HEK293 (cell line): ENCODE results near the gene PRLR.

ENCODE experiments used
- CTCF ChIA-PET: fragments of 350-600 bp; formaldehyde crosslinking; extraction: SDS; loops from one replicate; lab custom pipeline; 2021; ENCODE audit warnings: antibody characterized with exemption; lab: Yijun Ruan, JAX
- POLR2A ChIA-PET: fragments of 300-600 bp; formaldehyde crosslinking; extraction: SDS; loops from one replicate; lab custom pipeline; 2020; ENCODE audit warnings: antibody characterized with exemption, inconsistent platforms; lab: Yijun Ruan, JAX
- H3K27ac ChIP-seq: fragments of 200-500 bp; sonication (Bioruptor generic); 2 replicates; pipeline ENCODE4 v1.5.1; 2014; ENCODE audit warnings: low read depth, low read length, control low read depth, inconsistent platforms; ENCODE audit errors: extremely low read depth
- H3K36me3 ChIP-seq, 2 experiments: fragments of 200-500 bp in 1 of 2; sonication (Bioruptor generic) in 1 of 2; 1 replicate in 1 of 2; 2 replicates in 1 of 2; pipeline ENCODE4 v1.5.1; 2014 to 2017; ENCODE audit warnings: inconsistent platforms in 2 of 2, low read length in 2 of 2; ENCODE audit not compliant: control insufficient read depth in 2 of 2, insufficient read depth in 1 of 2
- H3K4me1 ChIP-seq: fragments of 200-500 bp; sonication (Bioruptor generic); 2 replicates; pipeline ENCODE4 v1.5.1; 2014; ENCODE audit warnings: mild to moderate bottlenecking, low read length, inconsistent platforms; ENCODE audit not compliant: control insufficient read depth, insufficient read depth
- H3K4me3 ChIP-seq: 2 replicates; pipeline ENCODE4 v1.5.1; 2011; ENCODE audit warnings: low read depth, mild to moderate bottlenecking, control low read depth, low read length, moderate library complexity
- H3K9me3 ChIP-seq: fragments of 200-500 bp; sonication (Bioruptor generic); 2 replicates; pipeline ENCODE4 v1.5.1; 2014; ENCODE audit warnings: low read depth, low read length, inconsistent platforms; ENCODE audit not compliant: control insufficient read depth, insufficient read depth
- ATF2 ChIP-seq: fragments of 450-650 bp; formaldehyde crosslinking; IDR thresholded peaks from 2 replicates; pipeline ENCODE4 v1.5.1; 2016; ENCODE audit warnings: missing biosample characterization, missing genetic modification characterization, low read depth
- BCL11A ChIP-seq: fragments of 450-650 bp; formaldehyde crosslinking; IDR thresholded peaks from 2 replicates; pipeline ENCODE4 v1.5.1; 2016; ENCODE audit warnings: low read depth, missing biosample characterization, missing genetic modification characterization
- EGR2 ChIP-seq: fragments of 450-650 bp; formaldehyde crosslinking; IDR thresholded peaks from 2 replicates; pipeline ENCODE4 v1.5.1; 2016; ENCODE audit warnings: low read depth, missing biosample characterization, missing genetic modification characterization
- GFI1B ChIP-seq: fragments of 450-650 bp; formaldehyde crosslinking; IDR thresholded peaks from 2 replicates; pipeline ENCODE4 v1.5.1; 2016; ENCODE audit warnings: missing biosample characterization, missing genetic modification characterization
- GLI4 ChIP-seq: fragments of 450-650 bp; formaldehyde crosslinking; IDR thresholded peaks from 2 replicates; pipeline ENCODE4 v1.5.1; 2016; ENCODE audit warnings: missing biosample characterization, missing genetic modification characterization
- GLIS1 ChIP-seq: fragments of 450-650 bp; formaldehyde crosslinking; IDR thresholded peaks from 2 replicates; pipeline ENCODE4 v1.5.1; 2016; ENCODE audit warnings: missing biosample characterization, missing genetic modification characterization
- INSM2 ChIP-seq: fragments of 450-650 bp; formaldehyde crosslinking; IDR thresholded peaks from 2 replicates; pipeline ENCODE4 v1.5.1; 2016; ENCODE audit warnings: missing biosample characterization, missing genetic modification characterization
- PATZ1 ChIP-seq: fragments of 450-650 bp; formaldehyde crosslinking; IDR thresholded peaks from 2 replicates; pipeline ENCODE4 v1.5.1; 2016; ENCODE audit warnings: missing biosample characterization, missing genetic modification characterization
- SALL2 ChIP-seq: fragments of 450-650 bp; formaldehyde crosslinking; IDR thresholded peaks from 2 replicates; pipeline ENCODE4 v1.5.0; 2017; ENCODE audit warnings: missing biosample characterization, mild to moderate bottlenecking, missing genetic modification characterization, borderline replicate concordance
- SP2 ChIP-seq: fragments of 450-650 bp; formaldehyde crosslinking; IDR thresholded peaks from 2 replicates; pipeline ENCODE4 v1.5.1; 2016; ENCODE audit warnings: missing biosample characterization, missing genetic modification characterization
- YY1 ChIP-seq: fragments of 450-650 bp; formaldehyde crosslinking; IDR thresholded peaks from 2 replicates; pipeline ENCODE4 v1.5.1; 2018; ENCODE audit warnings: missing biosample characterization, missing genetic modification characterization
- ZBTB26 ChIP-seq: fragments of 450-650 bp; formaldehyde crosslinking; optimal IDR thresholded peaks from 2 replicates; pipeline ENCODE3; 2016; ENCODE audit warnings: missing biosample characterization, mild to moderate bottlenecking, missing genetic modification characterization
- ZBTB48 ChIP-seq: fragments of 450-650 bp; formaldehyde crosslinking; IDR thresholded peaks from 2 replicates; pipeline ENCODE4 v1.5.1; 2016; ENCODE audit warnings: missing biosample characterization, missing genetic modification characterization
- ZFHX2 ChIP-seq: fragments of 450-650 bp; formaldehyde crosslinking; conservative IDR thresholded peaks from 2 replicates; pipeline ENCODE4 v1.5.1; 2016; ENCODE audit warnings: missing biosample characterization, missing genetic modification characterization
- ZNF274 ChIP-seq, 2 experiments: fragments of 200-500 bp in 1 of 2; fragments of 450-650 bp in 1 of 2; sonication (Bioruptor generic) in 1 of 2; formaldehyde crosslinking in 1 of 2; IDR thresholded peaks; 2 replicates each; pipeline versions ENCODE4 v1.5.1 to v1.6.1; 2014 to 2016; ENCODE audit warnings: borderline replicate concordance in 1 of 2, inconsistent platforms in 1 of 2, low read length in 1 of 2, missing biosample characterization in 1 of 2, missing genetic modification characterization in 1 of 2
- ZNF394 ChIP-seq: fragments of 450-650 bp; formaldehyde crosslinking; IDR thresholded peaks from 2 replicates; pipeline ENCODE4 v1.5.1; 2016; ENCODE audit warnings: missing biosample characterization, missing genetic modification characterization, mild to moderate bottlenecking, moderate library complexity, borderline replicate concordance
- ZNF423 ChIP-seq: fragments of 450-650 bp; formaldehyde crosslinking; IDR thresholded peaks from 2 replicates; pipeline ENCODE4 v1.5.1; 2016; ENCODE audit warnings: missing biosample characterization, missing genetic modification characterization
- ZNF558 ChIP-seq: fragments of 450-650 bp; formaldehyde crosslinking; IDR thresholded peaks from 2 replicates; pipeline ENCODE4 v1.5.1; 2016; ENCODE audit warnings: missing biosample characterization, missing genetic modification characterization
- ZNF621 ChIP-seq: fragments of 450-650 bp; formaldehyde crosslinking; IDR thresholded peaks from 2 replicates; pipeline ENCODE4 v1.5.1; 2017; ENCODE audit warnings: missing biosample characterization, missing genetic modification characterization
- ZNF624 ChIP-seq: fragments of 450-650 bp; formaldehyde crosslinking; IDR thresholded peaks from 2 replicates; pipeline ENCODE4 v1.5.1; 2017; ENCODE audit warnings: missing biosample characterization, missing genetic modification characterization
- ZNF639 ChIP-seq: fragments of 450-650 bp; formaldehyde crosslinking; IDR thresholded peaks from 2 replicates; pipeline ENCODE4 v1.5.1; 2016; ENCODE audit warnings: missing biosample characterization, missing genetic modification characterization
- ZNF670 ChIP-seq: fragments of 450-650 bp; formaldehyde crosslinking; IDR thresholded peaks from 2 replicates; pipeline ENCODE4 v1.5.1; 2016; ENCODE audit warnings: missing biosample characterization, missing genetic modification characterization, low read depth
- ZNF707 ChIP-seq: fragments of 450-650 bp; formaldehyde crosslinking; IDR thresholded peaks from 2 replicates; pipeline ENCODE4 v1.5.1; 2016; ENCODE audit warnings: missing biosample characterization, missing genetic modification characterization
- ZNF785 ChIP-seq: fragments of 450-650 bp; formaldehyde crosslinking; IDR thresholded peaks from 2 replicates; pipeline ENCODE4 v1.5.1; 2016; ENCODE audit warnings: missing biosample characterization, missing genetic modification characterization
- ZXDB ChIP-seq: fragments of 450-650 bp; formaldehyde crosslinking; IDR thresholded peaks from 2 replicates; pipeline ENCODE4 v1.5.1; 2016; ENCODE audit warnings: missing biosample characterization, missing genetic modification characterization

The PRLR gene

GRCh38 chr5:35161652-35162273 is 68.5 kb downstream of the PRLR start:
- TF ChIP-seq ZNF423 (tag by site-specific recombination) (no peak), ZNF707 (tag by site-specific recombination) (no peak), BCL11A (no peak), ZNF624 (tag by site-specific recombination) (no peak), INSM2 (tag by site-specific recombination) (no peak), ZFHX2 (tag by site-specific recombination) (no peak), ZBTB26 (tag by site-specific recombination) (no peak), ZXDB (tag by site-specific recombination) (no peak), ATF2 (no peak), PATZ1 (tag by site-specific recombination) (no peak), SALL2 (tag by site-specific recombination) (no peak), ZNF670 (tag by site-specific recombination) (no peak), ZNF621 (tag by site-specific recombination) (no peak), ZBTB48 (tag by site-specific recombination) (no peak)
- TF ChIP-seq, all 188 proteins: peak for 0
- H3K9me3 ChIP-seq, result no peaks in the 10 kb centered on the region
- no peaks in the 10 kb centered on the region for H3K4me1 ChIP-seq
- H3K36me3 ChIP-seq, result no peaks in the 10 kb centered on the region
- POLR2A ChIA-PET, result no interaction called here
- H3K27ac ChIP-seq, result no peak overlapping the region
- CTCF ChIA-PET, result interaction anchor here (0.7 kb wide), 1 partner anchor 255 kb away, joined by 3 read pairs; no protein-coding TSS in a partner anchor
- no peak overlapping the region for H3K4me3 ChIP-seq

- ChIA-PET CTCF (interaction anchor here (0.7 to 1.4 kb wide), 2 partner anchors 23 to 256 kb away, joined by 3 to 4 read pairs; no protein-coding TSS in a partner anchor), POLR2A (no interaction called here)
- TF ChIP-seq GFI1B (no peak), ZNF558 (tag by site-specific recombination) (no peak), GLIS1 (tag by site-specific recombination) (no peak), ZNF785 (tag by site-specific recombination) (no peak), SP2 (tag by site-specific recombination) (no peak), ZNF394 (tag by site-specific recombination) (no peak), GLI4 (tag by site-specific recombination) (no peak), YY1 (tag by site-specific recombination) (no peak), EGR2 (tag by site-specific recombination) (no peak), ZNF639 (tag by site-specific recombination) (no peak), ZNF274 (IDR thresholded peaks at IDR 0.05; ENCODE audit: low read length) (no peak), ZNF274 (tag by site-specific recombination; IDR thresholded peaks at IDR 0.05; ENCODE audit: borderline replicate concordance) (no peak)
- no peaks in the 10 kb centered on the region for H3K36me3 ChIP-seq
- no peaks in the 10 kb centered on the region for H3K4me1 ChIP-seq
- H3K4me3 ChIP-seq, result no peak overlapping the region
- H3K27ac ChIP-seq, result no peak overlapping the region
- no peaks in the 10 kb centered on the region for H3K9me3 ChIP-seq
Observed at GRCh38 chr5:35160486-35161116, 69.7 kb downstream of the PRLR start.
